ENCODE data around the gene IGSF9B. TPM values are rescaled to one million over a fixed set of nuclear protein-coding genes. Genes with fewer than 3 reads are reported as not detected.

IGSF9B gene
- total and polyA plus RNA-seq, 9 of the 15 experiments (the other 6 are each of a cell fraction or from before 2014, with no cell fraction given): 0.09 TPM; not detected in 8

DNA sequence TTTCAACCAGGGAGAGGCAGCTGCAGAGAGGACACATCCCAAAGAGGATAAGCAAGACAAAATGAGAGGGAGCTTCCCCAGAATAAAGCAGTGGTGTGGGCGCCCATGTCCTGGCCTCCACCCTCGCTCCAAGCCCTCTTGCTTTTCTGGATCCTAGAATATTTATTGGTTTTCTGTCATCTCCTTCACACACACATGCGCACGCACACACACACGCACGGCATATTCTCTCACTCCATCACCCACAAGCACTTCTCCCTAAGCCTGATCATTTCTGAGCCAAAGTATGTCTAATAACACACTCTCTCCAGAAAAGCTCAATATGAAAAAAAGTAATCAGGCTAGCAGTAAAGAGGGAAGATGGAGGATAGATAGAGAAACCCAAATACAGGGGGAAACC is 7.6 kb downstream of the IGSF9B start (continued):
- TF ChIP-seq, protein P1, sequence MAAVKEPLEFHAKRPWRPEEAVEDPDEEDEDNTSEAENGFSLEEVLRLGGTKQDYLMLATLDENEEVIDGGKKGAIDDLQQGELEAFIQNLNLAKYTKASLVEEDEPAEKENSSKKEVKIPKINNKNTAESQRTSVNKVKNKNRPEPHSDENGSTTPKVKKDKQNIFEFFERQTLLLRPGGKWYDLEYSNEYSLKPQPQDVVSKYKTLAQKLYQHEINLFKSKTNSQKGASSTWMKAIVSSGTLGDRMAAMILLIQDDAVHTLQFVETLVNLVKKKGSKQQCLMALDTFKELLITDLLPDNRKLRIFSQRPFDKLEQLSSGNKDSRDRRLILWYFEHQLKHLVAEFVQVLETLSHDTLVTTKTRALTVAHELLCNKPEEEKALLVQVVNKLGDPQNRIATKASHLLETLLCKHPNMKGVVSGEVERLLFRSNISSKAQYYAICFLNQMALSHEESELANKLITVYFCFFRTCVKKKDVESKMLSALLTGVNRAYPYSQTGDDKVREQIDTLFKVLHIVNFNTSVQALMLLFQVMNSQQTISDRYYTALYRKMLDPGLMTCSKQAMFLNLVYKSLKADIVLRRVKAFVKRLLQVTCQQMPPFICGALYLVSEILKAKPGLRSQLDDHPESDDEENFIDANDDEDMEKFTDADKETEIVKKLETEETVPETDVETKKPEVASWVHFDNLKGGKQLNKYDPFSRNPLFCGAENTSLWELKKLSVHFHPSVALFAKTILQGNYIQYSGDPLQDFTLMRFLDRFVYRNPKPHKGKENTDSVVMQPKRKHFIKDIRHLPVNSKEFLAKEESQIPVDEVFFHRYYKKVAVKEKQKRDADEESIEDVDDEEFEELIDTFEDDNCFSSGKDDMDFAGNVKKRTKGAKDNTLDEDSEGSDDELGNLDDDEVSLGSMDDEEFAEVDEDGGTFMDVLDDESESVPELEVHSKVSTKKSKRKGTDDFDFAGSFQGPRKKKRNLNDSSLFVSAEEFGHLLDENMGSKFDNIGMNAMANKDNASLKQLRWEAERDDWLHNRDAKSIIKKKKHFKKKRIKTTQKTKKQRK (IDR thresholded peaks at IDR 0.05; ENCODE audit: borderline replicate concordance, low read depth, low read length): no peak
- no peak for TF ChIP-seq NBN (IDR thresholded peaks at IDR 0.05; ENCODE audit: low read depth)
- no peak for TF ChIP-seq SMAD2 (IDR thresholded peaks at IDR 0.05; ENCODE audit: low read depth, low read length)
- no peak for TF ChIP-seq ZNF696 (CRISPR knock-in tag; conservative IDR thresholded peaks at IDR 0.05)

DNA sequence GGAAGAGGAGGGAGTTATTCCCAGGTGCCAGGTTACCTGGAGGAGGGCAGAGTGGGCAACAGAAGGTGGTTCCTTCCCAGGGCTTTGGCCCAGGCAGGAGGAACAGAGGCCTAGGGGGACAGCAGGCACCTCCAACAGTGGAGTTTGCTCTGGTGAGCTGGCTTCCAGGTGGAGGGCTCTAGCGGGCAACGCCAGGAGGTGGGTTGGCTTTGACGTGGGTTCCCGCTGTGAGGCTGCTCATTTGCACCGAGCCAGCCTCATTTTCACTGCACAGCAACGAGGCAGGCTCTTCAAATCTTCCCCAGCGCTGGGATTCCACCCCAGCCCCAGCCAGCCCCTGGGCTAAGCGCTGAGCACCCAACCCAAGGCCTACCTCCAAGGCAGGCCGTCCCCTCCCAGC is 8.1 kb downstream of the IGSF9B start:
- DNase-seq (ENCODE audit: extremely low read depth in 1 of 4, low spot score in 3 of 4) (no peak), FAIRE-seq (no peak), ATAC-seq (no peak)
- no TSS peak for BruUV-seq (replicated peaks)
- WGBS (ENCODE audit: insufficient coverage, low coverage, missing lambda C conversion rate): 0% methylated on average over 9 of the region's 9 CpGs
- in situ Hi-C loops (cut with MboI): no loop called here
- Histone ChIP-seq H3K9me1 (ENCODE audit: control insufficient read depth, insufficient read depth, low read length) (peaks cover 3% of the 10 kb centered on the region), H2AFZ (ENCODE audit: low read depth, low read length) (no peak overlapping the region), H3K27me3 (ENCODE audit: control insufficient read depth in 2 of 2, insufficient read depth in 2 of 2, low read length in 2 of 2) (peaks cover 0 to 60% of the 10 kb centered on the region in 2 experiments; a peak in 2 of 5 replicates), H4K20me1 (replicated peaks; ENCODE audit: control insufficient read depth, insufficient read depth, low read length) (peaks cover 12% of the 10 kb centered on the region; the same call in 1 of the 2 replicates), H3K36me3 (ENCODE audit: control insufficient read depth, insufficient read depth, low read length) (no peaks in the 10 kb centered on the region), H3K9me3 (replicated peaks; ENCODE audit: control insufficient read depth, insufficient read depth, low read depth, low read length) (no peaks in the 10 kb centered on the region), H3K4me3 (no peak overlapping the region), H3K9ac (ENCODE audit: insufficient read depth in 1 of 2, low read depth in 2 of 2, low read length in 2 of 2) (no peak overlapping the region), H3K27ac (ENCODE audit: extremely low read depth, low read depth, low read length) (no peak overlapping the region), H3K4me2 (ENCODE audit: insufficient read depth, low read length) (no peak overlapping the region), H3K4me1 (replicated peaks in 1 of 2; ENCODE audit: control insufficient read depth in 2 of 2, insufficient read depth in 2 of 2, low read length in 2 of 2) (peaks cover 0 to 22% of the 10 kb centered on the region in 2 experiments; a peak in 3 of 5 replicates), H3K79me2 (ENCODE audit: control insufficient read depth, insufficient read depth, low read length) (no peaks in the 10 kb centered on the region)
- CTCF ChIA-PET (ENCODE audit: low intra/inter-chr PET ratio): no interaction called here
- intact Hi-C loops (cut with micrococcal nuclease): no loop called here
- POLR2A ChIA-PET: interaction anchor here (0.6 to 0.7 kb wide), 2 partner anchors 98 to 103 kb away, joined by 3 read pairs; no protein-coding TSS in a partner anchor
- TF ChIP-seq DPF2 (IDR thresholded peaks at IDR 0.05): no peak
- TF ChIP-seq, protein P2, sequence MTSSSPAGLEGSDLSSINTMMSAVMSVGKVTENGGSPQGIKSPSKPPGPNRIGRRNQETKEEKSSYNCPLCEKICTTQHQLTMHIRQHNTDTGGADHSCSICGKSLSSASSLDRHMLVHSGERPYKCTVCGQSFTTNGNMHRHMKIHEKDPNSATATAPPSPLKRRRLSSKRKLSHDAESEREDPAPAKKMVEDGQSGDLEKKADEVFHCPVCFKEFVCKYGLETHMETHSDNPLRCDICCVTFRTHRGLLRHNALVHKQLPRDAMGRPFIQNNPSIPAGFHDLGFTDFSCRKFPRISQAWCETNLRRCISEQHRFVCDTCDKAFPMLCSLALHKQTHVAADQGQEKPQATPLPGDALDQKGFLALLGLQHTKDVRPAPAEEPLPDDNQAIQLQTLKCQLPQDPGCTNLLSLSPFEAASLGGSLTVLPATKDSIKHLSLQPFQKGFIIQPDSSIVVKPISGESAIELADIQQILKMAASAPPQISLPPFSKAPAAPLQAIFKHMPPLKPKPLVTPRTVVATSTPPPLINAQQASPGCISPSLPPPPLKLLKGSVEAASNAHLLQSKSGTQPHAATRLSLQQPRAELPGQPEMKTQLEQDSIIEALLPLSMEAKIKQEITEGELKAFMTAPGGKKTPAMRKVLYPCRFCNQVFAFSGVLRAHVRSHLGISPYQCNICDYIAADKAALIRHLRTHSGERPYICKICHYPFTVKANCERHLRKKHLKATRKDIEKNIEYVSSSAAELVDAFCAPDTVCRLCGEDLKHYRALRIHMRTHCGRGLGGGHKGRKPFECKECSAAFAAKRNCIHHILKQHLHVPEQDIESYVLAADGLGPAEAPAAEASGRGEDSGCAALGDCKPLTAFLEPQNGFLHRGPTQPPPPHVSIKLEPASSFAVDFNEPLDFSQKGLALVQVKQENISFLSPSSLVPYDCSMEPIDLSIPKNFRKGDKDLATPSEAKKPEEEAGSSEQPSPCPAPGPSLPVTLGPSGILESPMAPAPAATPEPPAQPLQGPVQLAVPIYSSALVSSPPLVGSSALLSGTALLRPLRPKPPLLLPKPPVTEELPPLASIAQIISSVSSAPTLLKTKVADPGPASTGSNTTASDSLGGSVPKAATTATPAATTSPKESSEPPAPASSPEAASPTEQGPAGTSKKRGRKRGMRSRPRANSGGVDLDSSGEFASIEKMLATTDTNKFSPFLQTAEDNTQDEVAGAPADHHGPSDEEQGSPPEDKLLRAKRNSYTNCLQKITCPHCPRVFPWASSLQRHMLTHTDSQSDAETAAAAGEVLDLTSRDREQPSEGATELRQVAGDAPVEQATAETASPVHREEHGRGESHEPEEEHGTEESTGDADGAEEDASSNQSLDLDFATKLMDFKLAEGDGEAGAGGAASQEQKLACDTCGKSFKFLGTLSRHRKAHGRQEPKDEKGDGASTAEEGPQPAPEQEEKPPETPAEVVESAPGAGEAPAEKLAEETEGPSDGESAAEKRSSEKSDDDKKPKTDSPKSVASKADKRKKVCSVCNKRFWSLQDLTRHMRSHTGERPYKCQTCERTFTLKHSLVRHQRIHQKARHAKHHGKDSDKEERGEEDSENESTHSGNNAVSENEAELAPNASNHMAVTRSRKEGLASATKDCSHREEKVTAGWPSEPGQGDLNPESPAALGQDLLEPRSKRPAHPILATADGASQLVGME (CRISPR knock-in tag; IDR thresholded peaks at IDR 0.05): no peak
- TF ChIP-seq SMAD1 (IDR thresholded peaks at IDR 0.05; ENCODE audit: low read depth, low read length, partially characterized antibody): no peak
- TF ChIP-seq ZNF766 (CRISPR knock-in tag; conservative IDR thresholded peaks at IDR 0.05): no peak
- no peak for TF ChIP-seq ZNF133 (CRISPR knock-in tag; IDR thresholded peaks at IDR 0.05)
- no peak for TF ChIP-seq ZNF316 (IDR thresholded peaks at IDR 0.05)
- TF ChIP-seq FOXK2 (conservative IDR thresholded peaks at IDR 0.05 in 1 of 2, IDR thresholded peaks at IDR 0.05 in 1 of 2; ENCODE audit: low read depth in 2 of 2): no peak
- TF ChIP-seq ZNF699 (CRISPR knock-in tag; IDR thresholded peaks at IDR 0.05; ENCODE audit: insufficient replicate concordance): no peak
- TF ChIP-seq TEAD1 (CRISPR knock-in tag; IDR thresholded peaks at IDR 0.05): no peak
- TF ChIP-seq PHB (CRISPR knock-in tag; IDR thresholded peaks at IDR 0.05): no peak
